ENCODE measurements around the gene CYP27C1.

CYP27C1 gene

DNA sequence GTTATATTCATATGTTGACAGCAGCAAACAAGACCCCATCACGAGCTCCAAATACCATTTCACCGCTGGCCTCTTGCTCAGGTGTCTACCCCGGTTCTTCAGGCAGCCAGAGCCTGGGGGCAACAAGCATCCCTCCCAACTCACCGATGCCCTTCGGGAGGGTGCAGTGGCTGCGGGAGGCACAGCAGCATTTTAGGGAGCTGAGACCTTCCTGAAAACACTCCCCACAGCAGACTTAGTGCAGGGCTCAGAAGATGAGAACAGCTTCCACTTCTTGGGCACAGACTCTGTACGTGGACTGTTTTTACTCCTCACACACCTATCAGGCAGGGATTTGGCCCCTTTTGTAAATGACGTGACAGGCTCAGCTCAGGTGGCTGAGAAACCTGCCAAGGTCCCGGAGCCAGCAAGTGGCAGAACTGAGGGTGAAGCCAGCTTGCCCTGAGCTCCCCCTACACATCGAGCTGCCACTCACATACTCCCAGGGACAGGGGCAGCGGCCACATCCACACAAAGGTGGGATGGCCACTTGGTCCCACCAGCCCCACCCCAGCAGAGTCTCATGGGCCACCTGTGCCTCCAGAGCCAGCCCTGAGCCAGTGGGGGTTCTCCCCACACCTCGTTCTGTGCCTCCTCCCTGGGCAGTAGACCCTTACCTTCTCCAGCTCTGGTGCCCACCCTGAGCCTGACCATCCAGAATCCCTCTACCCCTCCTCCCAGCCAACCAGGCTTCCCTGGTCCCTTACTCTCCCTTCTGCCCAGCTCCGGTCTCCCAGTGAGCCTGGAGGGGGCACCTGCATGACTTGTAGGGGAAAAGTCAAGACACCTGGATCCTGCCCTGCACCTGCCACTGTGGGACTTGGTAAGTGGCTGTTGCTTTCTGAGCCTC is 28.5 kb downstream of the CYP27C1 start:
- no peak for DNase-seq

- no peak for DNase-seq
These were observed 31.3 kb downstream of the CYP27C1 start for GRCh38 chr2:127188797-127189196.

DNA sequence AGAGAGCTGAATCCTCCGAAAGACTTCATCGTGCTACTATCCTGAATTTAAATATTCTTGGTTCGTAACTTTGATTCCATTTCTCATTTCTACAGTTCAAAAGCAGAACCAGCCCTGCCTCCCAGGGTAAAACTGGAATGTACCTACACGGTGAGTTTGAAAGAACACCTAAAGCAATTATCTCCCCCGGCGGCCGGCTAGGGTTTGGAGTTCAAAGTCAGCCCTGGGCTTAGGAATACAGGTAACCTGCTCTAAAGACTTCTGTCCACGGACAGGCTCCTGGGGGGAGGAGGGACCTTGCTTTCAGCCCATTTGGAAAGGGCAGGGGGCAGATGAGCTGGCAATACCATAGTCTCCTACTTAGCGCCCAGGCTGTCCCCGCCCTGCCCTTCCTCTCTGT is 32.3 kb downstream of the CYP27C1 start:
- no peak for DNase-seq

GRCh38 chr2:127187081-127187775 is 32.9 kb downstream of the CYP27C1 start:
- DNase-seq: no peak

DNA sequence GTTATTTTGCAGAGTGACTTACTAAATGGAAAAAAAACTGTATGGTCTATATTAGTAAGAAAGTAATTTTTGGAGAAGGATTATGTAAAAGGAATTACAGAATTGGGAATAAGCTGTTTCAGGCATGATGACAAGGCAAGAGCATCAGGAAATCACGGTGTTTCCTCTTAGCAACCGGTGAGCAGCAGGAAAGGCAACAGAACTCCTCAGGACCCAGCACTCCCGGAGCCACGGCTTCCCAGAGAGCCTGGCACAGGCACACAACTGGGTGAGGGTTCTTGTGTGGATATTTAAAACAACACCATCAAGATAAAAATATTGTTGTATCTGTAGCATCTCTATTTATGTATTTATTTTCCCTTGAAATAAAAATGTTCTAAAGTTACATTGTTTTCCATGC is 34.4 kb downstream of the CYP27C1 start:
- DNase-seq: no peak

- DNase-seq: no peak
These were observed 35.0 kb downstream of the CYP27C1 start for GRCh38 chr2:127185093-127185492.

DNA sequence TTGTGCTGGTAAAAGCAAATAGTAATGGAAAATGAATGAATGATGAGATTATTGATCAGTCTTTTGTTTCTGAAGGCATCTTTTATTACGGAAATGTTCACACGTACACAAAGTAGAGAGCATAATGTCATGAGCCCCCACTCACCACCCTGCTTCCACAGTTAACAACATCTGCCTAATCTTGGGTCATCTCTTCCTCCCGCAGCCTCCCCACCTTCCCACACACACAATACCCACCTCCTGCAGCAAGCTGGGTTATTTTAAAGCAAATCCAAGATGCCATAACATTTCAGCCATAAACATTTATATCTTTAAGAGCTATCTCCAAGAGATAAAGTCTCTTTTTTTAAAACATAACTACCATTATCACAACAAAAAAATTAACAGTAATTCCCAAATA is 36.3 kb downstream of the CYP27C1 start:
- no peak for DNase-seq

- no peak for DNase-seq
These were observed 37.3 kb downstream of the CYP27C1 start for GRCh38 chr2:127182626-127183458.

DNA sequence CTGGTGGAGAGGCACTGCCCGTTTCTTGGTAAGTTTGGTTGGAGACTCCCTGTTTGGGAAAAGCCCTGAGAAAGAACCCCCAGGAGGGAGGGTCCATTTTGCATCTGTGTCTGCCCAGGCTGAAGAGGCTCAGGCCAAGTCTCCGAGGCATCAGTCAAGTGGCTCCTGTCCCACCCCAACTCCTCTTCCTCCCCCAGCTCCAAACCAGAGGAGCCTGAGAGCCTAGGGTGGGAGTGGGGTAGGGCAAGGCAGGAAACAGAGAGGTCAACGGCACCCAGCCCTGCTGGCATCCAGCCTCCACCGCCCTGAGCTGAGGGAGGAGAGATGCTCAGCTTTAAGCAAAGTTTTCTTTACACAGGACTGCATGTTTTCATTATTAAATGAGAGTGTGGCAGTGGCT is 38.2 kb downstream of the CYP27C1 start:
- DNase-seq: no peak

DNA sequence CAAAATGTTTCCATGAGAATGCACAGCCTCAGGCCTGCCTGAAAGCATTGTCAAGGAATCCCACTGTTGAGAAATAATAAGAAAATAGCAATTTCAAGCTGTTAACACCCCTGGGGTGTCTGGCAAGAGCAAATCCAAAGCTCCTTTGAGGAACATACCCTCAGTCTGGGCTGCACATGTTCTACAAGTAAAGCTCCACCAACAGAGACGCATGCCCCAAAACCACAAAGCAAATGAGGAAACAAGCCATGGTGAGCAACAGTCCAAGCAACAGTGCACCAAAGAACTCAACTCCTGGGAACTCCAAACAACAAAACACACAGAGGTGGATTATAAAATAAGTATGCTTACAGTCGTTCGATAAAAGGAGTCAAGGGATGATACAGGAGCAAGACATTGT is 40.3 kb downstream of the CYP27C1 start:
- no peak for DNase-seq

GRCh38 chr2:127177617-127178263 is 42.4 kb downstream of the CYP27C1 start:
- no peak for DNase-seq

DNA sequence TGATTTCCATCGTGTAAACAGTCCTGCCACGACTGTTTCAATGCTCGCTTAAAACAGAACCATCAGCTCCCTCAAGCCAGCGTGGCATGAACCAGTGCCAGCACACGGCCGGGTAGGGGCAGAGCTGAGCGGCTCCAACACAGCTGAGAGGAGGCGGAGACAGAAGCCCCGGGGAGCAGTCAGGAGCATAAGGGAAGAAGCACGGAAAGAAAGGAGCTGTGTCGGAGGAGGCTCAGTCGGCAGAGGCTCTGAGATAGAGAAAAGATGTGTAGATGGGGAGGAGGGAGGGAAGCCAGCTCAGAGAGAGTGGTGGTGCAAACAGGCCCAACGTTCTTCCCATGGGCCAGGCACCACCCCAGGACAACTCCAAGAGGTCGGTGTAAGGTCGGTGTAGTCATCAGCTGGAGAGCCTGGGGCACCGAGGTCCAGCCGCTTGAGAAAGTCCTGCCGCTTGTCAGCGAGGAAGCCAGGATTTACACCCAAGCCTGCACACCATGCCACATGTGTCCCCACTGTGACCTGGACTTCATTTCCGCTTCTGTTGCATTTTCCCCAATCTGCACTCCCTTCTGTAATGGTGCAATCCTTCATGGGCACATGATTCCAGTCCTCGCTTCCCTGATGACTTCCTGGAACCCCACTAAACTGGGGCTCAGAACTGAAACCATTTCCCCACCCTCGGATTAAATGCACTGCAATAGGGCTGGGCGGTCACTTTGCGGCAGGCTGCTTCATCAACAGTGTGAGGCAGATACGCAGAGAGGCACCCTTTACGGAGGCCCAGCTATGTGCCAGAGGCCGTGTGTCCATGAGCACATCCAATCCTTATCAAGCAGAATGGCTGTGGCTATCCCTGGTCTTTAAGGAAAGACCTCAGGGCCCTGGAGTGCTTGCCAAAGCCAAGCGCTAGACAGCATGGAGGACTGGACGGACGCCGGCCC is 43.5 kb downstream of the CYP27C1 start:
- no peak for DNase-seq

DNA sequence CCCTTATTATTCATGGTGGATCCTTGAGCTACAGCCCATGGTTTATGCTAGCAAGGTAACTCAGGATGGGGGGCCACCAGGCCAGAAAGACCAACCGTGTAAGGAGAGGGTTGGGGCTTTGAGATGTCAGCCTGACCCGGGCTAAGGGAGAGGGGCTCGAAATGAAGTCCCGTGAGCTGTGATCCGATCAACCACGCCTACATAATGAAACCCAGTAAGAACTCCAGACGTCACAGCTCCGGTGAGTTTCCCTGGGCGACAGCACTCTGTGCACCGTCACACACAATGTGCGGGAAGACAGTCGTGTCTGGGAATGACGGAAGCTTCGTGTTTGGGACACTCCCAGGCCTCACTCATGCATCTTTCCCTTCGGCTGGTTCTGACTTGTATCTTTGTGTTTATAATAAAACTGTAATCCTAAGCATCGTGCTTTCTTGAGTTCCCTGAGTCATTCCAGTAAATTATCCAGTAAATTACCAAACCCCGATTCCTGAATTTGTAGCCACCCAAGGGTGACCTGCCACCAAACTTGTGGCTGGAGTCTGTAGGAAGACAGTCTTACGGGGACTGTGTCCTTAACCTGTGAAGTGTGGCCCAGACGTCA is 44.2 kb downstream of the CYP27C1 start:
- no peak for DNase-seq

DNA sequence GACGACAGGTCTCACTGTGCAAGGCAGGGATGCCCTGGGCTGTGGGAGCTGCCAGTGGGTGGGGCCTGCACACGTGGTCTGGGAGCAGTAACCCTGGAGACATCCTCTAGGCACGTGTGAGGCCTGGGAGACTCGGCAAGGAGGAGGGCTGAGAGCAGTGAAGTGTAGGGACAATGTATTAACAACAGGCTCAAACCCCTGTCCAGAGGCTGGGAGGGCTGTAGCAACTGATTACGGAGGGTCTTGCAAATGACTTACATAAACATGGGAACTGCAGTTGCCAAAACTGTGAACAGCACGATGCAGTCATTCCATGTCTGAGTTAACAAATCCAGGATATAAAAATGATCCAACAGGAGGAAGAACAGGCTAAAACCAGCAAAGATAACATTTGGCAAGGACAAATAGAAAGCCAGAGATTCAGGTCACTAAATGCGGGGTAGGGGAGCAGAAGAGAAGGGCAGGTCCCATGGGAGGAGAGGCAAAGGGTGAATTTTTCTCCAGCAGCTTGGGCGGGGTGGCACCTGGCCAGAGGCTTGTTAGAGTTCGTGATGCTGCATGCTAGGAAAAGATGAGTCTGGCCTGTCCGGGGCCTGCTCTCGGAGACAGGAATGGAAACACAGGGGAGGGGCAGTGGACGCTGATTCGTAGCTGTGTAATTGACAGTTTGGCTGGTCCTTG is 44.9 kb downstream of the CYP27C1 start:
- DNase-seq: no peak

- DNase-seq: no peak
These were observed 45.5 kb downstream of the CYP27C1 start for GRCh38 chr2:127174640-127175039.

DNA sequence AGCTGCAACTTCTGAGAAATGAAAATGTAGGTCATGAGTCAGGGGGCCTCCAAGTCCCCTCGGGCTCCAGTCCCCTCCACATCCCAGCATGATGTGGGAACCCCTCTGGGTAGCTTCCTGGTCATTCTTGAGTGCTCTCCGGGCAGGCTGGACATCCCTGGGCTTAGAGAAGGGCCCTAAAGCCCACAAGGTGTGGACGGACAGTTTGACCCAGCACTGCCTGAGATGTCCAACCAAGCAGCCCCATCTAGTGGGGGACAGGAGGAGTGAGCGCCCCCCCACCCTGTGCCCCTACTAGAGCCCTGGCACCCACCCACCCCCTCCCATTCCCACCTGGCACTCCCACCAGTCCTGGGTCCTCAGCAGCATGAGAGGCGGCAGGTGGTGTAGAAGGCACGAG is 46.0 kb downstream of the CYP27C1 start:
- DNase-seq: no peak

- no peak for DNase-seq
These were observed 47.0 kb downstream of the CYP27C1 start for GRCh38 chr2:127173057-127173456.

DNA sequence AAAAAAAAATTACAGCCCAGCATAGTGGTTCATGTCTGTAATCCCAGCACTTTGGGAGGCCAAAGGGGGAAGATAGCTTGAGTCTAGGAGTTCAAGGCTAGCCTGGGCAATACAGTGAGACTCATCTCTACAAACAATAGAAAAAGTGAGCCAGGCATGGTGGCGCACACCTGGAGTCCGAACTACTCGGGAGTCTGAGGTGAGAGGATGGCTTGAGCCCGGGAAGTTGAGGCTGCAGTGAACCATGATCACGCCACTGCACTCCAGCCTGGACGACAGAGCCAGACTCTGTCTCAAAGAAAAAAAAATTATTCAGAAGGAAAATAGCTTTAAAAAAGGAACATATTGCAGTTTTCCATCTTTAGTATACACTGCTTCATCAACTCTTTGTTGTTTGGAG is 47.8 kb downstream of the CYP27C1 start:
- DNase-seq: no peak

GRCh38 chr2:127170452-127171197 is 49.5 kb downstream of the CYP27C1 start:
- DNase-seq: no peak

GRCh38 chr2:127170021-127170420 is 50.1 kb downstream of the CYP27C1 start:
- no peak for DNase-seq

Measured in NCI-H1048 (cell line).